ENCODE data around the gene LIN37.
"Not testable (repeated sequence)": the region's sequence is repeated elsewhere in the genome, so short reads cannot be mapped to it uniquely, and the experiment has no call there.

Gene LIN37

DNA sequence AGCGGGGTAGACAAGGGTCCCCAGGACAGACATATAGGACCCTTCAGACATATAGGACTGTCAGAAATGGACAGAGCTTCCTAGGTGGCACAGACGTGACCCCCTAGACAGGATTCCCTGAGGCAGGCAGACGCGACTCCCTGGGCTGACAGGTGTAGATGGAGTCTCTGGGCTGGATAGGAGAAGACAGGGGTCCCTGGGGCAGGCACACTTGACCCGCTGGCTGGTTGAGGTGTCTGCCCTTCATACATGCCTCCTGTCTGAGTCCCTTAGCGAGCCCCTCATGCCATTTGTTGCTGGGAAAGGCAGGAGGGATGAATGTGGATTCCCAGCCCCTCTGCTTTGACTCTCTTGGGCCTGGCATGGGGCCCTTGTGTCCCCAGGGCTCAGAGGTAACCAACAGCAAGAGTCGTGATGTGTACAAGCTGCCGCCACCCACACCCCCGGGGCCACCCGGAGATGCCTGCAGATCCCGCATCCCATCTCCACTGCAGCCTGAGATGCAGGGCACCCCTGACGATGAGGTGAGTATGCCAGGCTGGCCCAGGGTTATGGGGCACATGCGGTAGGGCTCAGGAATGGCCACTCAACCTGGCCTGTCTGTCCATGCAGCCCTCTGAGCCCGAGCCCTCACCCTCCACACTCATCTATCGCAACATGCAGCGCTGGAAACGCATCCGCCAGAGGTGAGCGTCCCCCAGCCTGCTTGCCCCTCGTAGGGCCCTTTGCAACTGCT is 5.4 kb downstream of the LIN37 start:
- DNase-seq (ENCODE audit: low read depth): no peak

- DNase-seq (ENCODE audit: low read depth): no peak
Observed at GRCh38 chr19:35754370-35755130, 6.2 kb downstream of the LIN37 start.

DNA sequence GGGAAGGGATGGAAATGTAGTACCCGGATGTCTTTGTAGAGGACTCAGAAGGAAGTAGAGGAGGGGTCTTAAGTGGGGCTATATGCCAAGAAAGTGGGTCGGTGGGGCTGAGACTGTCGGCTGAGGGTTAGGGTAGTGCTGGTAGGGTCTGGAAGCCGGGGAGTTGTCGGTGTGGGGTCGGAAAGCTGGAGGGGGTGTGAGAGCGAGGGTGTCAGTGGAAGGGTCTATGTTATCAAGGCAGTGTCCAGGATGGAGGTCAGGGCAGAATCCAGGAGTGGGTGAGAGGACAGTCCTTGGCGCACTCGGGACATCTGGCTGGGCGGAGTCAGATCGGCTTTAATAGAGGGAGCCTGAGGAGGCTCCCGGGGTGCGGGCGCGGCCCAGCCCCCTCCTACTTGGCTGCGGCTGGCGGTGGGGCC is 6.8 kb downstream of the LIN37 start:
- DNase-seq (ENCODE audit: low read depth): no peak

- DNase-seq (ENCODE audit: low read depth): peak; percentile 40
Observed at GRCh38 chr19:35755550-35756376, 7.4 kb downstream of the LIN37 start.

- no peak for DNase-seq (ENCODE audit: low read depth)
Observed at GRCh38 chr19:35756377-35757230, 8.2 kb downstream of the LIN37 start, which contains the start of gene HSPB6. HSPB6 (minus strand) TSS chr19:35757029; CDS start chr19:35757008, 21 bp downstream.

GRCh38 chr19:35757231-35757748 is 8.9 kb downstream of the LIN37 start:
- DNase-seq (ENCODE audit: low read depth): no peak

DNA sequence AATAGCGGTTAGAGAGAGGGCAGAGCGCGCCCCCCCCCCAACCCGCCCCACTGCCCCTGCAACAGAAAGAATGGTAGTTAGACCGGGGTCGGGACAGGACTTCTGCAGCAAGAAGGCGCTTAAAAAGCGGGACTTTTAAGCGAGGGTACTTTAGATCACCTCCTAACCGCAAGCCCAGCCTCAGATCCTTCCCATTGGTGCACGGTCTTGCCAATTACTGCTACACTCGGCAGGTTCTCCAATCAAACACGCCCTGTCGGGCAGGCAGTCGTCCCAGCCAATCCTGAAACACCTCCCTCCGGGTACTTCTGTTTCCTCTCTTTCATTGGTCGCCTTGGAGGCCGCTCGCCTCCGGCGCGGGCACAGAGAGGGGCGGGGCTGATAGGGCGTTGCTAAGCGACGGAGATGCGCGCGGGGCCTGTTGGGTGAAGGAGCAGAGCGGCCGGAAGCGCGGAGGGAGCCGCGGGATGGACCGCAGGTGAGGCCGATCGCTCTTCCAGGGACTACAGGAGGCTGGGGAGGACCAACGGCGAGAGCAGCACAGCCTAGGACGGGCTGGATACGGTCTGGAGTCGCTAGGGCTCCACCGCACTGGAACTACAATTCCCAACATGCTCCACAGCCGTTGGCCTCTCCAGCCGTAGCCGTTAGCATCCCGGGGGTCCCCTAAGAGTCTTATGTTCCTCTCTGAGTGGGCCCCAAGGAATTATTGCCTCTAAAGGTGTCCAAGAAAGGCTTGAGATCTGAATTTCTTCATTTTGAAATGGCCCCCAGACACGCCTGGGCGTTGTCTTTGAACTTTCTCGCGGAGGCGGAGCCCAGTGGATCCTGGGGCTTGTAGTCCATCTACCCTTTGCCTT is 9.6 kb downstream of the LIN37 start, which contains the start of gene PROSER3:
PROSER3 (plus strand) TSS at position 428 of the 860 bp plus-strand sequence; CDS start at position 468, 40 bp downstream.
- peak; percentile 95 for DNase-seq (ENCODE audit: low read depth)

- no peak for DNase-seq (ENCODE audit: low read depth)
Observed at GRCh38 chr19:35759697-35760096, 11.3 kb downstream of the LIN37 start.

- DNase-seq (ENCODE audit: low read depth): no peak
Observed at GRCh38 chr19:35760711-35761349, 12.5 kb downstream of the LIN37 start.

DNA sequence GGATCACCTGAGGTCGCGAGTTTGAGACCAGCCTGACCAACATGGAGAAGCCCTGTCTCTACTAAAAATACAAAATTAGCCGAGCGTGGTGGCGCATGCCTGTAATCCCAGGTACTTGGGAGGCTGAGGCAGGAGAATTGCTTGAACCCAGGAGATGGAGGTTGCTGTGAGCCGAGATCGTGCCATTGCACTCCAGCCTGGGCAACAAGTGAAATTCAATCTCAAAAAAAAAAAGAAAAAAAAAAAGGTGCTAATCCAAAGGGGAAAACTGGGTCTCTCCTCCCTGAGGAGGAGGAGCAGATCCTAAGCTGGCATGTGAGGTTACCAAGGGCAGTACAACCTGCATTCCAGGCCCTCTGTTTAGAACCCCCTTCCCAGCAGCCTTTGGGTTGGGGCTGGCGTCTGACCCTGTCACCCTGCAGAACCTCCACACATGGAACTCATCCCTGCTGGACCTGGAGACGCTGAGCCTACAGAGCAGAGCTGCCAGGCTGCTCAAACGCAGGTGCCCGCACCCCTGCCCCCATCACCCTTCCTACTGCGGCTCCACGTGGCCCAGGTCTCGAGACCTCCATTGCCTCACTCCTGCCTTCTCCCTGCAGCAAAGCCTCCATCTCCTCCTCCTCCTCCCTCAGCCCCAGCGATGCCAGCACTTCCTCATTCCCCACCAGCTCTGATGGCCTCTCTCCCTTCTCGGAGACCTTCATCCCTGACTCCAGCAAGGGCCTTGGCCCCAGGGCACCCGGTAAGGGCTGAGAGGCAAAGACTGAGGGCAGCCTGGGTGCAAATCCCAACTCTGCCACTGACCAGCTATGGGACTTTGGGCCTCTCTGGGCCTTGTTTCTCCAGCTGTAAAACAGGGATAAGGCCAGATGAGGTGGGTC is 16.3 kb downstream of the LIN37 start:
- DNase-seq (ENCODE audit: low read depth): no peak

DNA sequence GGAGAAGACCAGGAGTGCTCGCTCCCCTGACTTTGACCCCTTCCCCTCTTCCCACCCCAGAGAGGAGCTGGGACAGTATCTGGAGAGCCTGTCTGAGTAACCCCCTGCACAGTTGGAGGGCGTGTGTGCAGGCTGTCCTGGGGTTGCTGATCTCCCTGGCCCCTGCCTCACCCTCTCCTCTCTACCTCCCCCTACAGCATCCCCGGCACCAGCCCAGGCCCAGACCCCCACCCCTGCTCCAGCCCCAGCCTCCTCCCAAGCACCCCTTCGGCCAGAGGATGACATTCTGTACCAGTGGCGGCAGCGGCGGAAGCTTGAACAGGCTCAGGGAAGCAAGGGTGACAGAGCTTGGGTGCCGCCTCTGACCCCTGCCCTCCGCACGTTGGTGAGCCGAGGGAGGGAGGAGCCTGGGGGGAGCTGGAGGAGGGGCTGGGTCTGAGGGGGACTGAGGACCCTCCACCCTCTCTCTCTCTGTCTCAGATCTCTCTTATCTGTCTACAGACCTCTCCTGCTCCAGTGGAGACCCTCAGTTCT is 18.3 kb downstream of the LIN37 start:
- DNase-seq (ENCODE audit: low read depth): no peak

- no peak for DNase-seq (ENCODE audit: low read depth)
Observed at GRCh38 chr19:35767288-35768081, 19.1 kb downstream of the LIN37 start.

GRCh38 chr19:35768082-35768421 is 19.7 kb downstream of the LIN37 start:
- DNase-seq (ENCODE audit: low read depth): no peak

GRCh38 chr19:35772362-35772761 is 24.0 kb downstream of the LIN37 start:
- DNase-seq (ENCODE audit: low read depth): not testable (repeated sequence)

DNA sequence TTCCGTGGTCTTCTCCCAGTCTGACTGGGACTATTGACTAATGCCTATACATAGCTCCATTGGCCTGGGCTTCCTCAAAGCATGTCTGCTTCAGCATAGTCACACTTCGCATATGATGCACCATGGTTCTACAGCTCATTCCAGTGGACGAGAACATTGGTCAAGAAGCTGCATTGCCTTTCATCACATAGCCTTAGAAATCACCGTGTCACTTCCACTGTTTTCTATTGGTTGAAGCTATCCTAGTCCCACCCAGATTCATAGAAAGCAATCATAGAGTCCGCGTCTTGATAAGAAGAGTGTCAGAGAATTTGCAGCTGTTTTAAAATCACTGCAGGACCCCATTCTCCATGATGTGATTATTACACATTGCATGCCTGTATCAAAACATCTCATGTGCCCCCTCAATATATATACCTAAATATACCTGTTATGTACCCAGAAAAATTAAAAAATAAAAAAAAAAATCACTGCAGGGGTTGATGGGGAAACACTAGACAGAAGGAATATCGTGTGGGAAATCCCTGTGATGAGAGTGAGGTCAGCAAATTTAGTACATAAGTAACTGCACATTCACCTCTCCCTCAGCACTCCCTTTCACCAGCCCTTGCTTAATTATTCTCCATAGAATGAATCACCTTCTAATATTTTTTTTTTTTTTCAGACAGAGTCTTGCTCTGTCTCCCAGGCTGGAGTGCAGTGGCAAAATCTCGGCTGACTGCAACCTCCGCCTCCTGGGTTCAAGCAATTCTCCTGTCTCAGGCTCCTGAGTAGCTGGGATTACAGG is 24.8 kb downstream of the LIN37 start:
- no peak for DNase-seq (ENCODE audit: low read depth)

DNA sequence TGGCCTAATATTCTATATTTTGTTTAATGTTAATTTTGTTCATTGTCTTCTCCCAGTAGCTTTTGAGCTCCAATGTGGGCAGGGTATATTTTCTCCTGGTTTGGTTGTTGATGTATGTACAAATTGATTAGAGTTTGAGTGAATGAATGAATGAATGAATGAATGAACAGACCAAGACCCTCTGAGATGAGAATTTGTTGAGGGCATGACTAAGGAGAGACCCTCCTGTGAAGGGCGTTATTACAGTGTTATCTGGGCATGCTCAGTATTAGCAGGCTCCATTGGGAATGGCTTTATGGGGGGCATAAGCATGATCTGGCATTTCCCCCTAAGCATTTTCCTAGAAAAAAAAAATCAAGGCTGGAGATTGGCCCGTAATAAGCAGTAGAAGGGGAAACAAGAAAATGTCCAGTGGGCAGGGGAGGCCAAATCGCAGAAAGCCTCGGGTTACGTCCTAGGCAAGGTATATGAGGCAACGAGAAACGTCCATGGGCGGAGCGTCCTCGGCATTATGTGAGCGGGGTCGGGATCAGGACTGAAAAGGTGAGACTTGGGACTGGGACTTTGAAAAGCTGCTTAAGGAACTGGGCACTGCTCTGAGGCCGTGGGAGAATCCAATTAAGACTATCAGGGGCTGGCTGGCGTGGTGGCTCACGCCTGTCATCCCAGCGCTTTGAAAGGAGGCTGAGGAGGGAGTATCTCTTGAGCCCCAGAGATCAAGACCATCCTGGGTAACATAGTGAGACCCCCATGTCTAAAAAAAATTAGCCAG is 26.1 kb downstream of the LIN37 start:
- DNase-seq (ENCODE audit: low read depth): no peak
